Vagina (tissue), 2 donors: ENCODE results near the gene PIAS2.

ENCODE experiments used
- POLR2A ChIP-seq, 2 donors: fragments of 450-650 bp; IDR thresholded peaks; one replicate each; pipeline ENCODE4 v1.6.1; 2017; ENCODE audit warnings: antibody characterized with exemption in 2 of 2, mild to moderate bottlenecking in 2 of 2, moderate library complexity in 2 of 2
- POLR2AphosphoS5 ChIP-seq, 2 donors: sonication (generic); formaldehyde crosslinking; IDR thresholded peaks; one replicate each; pipeline ENCODE4 v1.9.0; 2017; ENCODE audit warnings: antibody characterized with exemption in 2 of 2, mild to moderate bottlenecking in 2 of 2, low read depth in 1 of 2; ENCODE audit not compliant: insufficient read depth in 1 of 2
- TF ChIP-seq, protein P1 (sequence below), 3 experiments: fragments of 450-650 bp in 2 of 3; fragments of 200-600 bp in 1 of 3; sonication (generic) in 1 of 3; IDR thresholded peaks; one replicate each; pipeline ENCODE4 v1.5.1; 2017 to 2019; ENCODE audit warnings: antibody characterized with exemption in 3 of 3, mild to moderate bottlenecking in 2 of 3, moderate library complexity in 2 of 3

DNA sequence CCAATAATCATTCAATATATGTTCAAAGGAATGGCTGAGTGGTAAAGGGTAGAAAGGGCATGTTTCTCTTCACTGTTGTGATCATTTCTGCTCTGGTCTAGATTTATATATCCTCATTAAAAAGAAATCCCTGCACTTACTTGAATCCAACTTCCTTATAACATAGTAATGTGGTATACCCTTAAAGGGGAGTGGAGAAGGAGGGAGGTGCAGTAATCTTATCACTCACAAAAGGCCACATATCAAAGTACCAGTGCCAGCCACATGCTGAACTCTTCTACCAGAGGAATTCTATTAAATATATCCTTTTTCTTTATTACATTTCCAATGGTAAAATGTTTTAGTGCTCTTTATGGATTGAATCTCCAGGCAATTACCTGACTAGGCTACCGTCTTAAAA is 3.3 kb upstream of the PIAS2 start:
- TF ChIP-seq POLR2AphosphoS5 (IDR thresholded peaks at IDR 0.05; ENCODE audit: insufficient read depth in 1 of 2, low read depth in 1 of 2) (no peak), POLR2A (IDR thresholded peaks at IDR 0.05) (no peak)
- TF ChIP-seq, protein P1, sequence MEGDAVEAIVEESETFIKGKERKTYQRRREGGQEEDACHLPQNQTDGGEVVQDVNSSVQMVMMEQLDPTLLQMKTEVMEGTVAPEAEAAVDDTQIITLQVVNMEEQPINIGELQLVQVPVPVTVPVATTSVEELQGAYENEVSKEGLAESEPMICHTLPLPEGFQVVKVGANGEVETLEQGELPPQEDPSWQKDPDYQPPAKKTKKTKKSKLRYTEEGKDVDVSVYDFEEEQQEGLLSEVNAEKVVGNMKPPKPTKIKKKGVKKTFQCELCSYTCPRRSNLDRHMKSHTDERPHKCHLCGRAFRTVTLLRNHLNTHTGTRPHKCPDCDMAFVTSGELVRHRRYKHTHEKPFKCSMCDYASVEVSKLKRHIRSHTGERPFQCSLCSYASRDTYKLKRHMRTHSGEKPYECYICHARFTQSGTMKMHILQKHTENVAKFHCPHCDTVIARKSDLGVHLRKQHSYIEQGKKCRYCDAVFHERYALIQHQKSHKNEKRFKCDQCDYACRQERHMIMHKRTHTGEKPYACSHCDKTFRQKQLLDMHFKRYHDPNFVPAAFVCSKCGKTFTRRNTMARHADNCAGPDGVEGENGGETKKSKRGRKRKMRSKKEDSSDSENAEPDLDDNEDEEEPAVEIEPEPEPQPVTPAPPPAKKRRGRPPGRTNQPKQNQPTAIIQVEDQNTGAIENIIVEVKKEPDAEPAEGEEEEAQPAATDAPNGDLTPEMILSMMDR (IDR thresholded peaks at IDR 0.05) = no peak
